WTC11 (cell line): ENCODE measurements around the gene POLR2C. TPM values are rescaled to one million over a fixed set of nuclear protein-coding genes. Genes with fewer than 3 reads are reported as not detected.

Experiments
- ATAC-seq: fragments of 200-7000 bp; cut with Tn5 transposase; 2 replicates; pipeline ENCODE4 v1.10.0; 2021; ENCODE audit warnings: mild to moderate bottlenecking, moderate library complexity
- CTCF ChIA-PET: fragments of 300-600 bp; sonication (Branson Sonifier 250); formaldehyde crosslinking; loops from one replicate; lab custom pipeline; 2021; ENCODE audit warnings: antibody characterized with exemption; lab: Charles Lee
- POLR2A ChIA-PET: fragments of 350-600 bp; sonication (Branson Sonifier 250); formaldehyde crosslinking; loops from one replicate; lab custom pipeline; 2021; ENCODE audit warnings: antibody characterized with exemption; lab: Charles Lee
- DNase-seq: peaks from one replicate; pipeline ENCODE4 v3.0.0; 2021; ENCODE audit warnings: low spot score
- H3K27ac Mint-ChIP-seq: 2 replicates; pipeline ENCODE4 v1.8.0; 2021; ENCODE audit warnings: mixed read lengths
- H3K27me3 Mint-ChIP-seq: 2 replicates; pipeline ENCODE4 v1.8.0; 2021; ENCODE audit warnings: low read depth, mild to moderate bottlenecking, moderate library complexity, mixed read lengths
- H3K36me3 Mint-ChIP-seq: 2 replicates; pipeline ENCODE4 v1.8.0; 2021; ENCODE audit warnings: mixed read lengths
- H3K4me1 Mint-ChIP-seq: 2 replicates; pipeline ENCODE4 v1.8.0; 2022; ENCODE audit warnings: mixed read lengths
- H3K4me3 Mint-ChIP-seq: 2 replicates; pipeline ENCODE4 v1.8.0; 2021; ENCODE audit warnings: mild to moderate bottlenecking, moderate library complexity, mixed read lengths
- H3K9me3 Mint-ChIP-seq: 2 replicates; pipeline ENCODE4 v1.8.0; 2021; ENCODE audit warnings: mixed read lengths
- ELF4 ChIP-seq: sonication (generic); formaldehyde crosslinking; IDR thresholded peaks from 2 replicates; pipeline ENCODE4 v1.8.1; 2022; ENCODE audit warnings: low read depth, mild to moderate bottlenecking, moderate library complexity, missing genetic modification reagents
- KAT7 ChIP-seq: sonication (generic); formaldehyde crosslinking; IDR thresholded peaks from 2 replicates; pipeline ENCODE4 v1.8.1; 2023; ENCODE audit warnings: missing genetic modification reagents, mild to moderate bottlenecking, borderline replicate concordance
- NFE2L1 ChIP-seq: sonication (generic); formaldehyde crosslinking; IDR thresholded peaks from 2 replicates; pipeline ENCODE4 v1.8.1; 2023; ENCODE audit warnings: missing genetic modification reagents
- NFYB ChIP-seq: sonication (generic); formaldehyde crosslinking; conservative IDR thresholded peaks from 2 replicates; pipeline ENCODE4 v1.8.0; 2022; ENCODE audit warnings: low read depth, missing genetic modification reagents
- TEAD1 ChIP-seq: sonication (generic); formaldehyde crosslinking; IDR thresholded peaks from 2 replicates; pipeline ENCODE4 v1.8.0; 2022; ENCODE audit warnings: mild to moderate bottlenecking, missing genetic modification reagents
- TP53 ChIP-seq: sonication (generic); formaldehyde crosslinking; IDR thresholded peaks from 2 replicates; pipeline ENCODE4 v1.8.1; 2023; ENCODE audit warnings: mild to moderate bottlenecking, missing genetic modification reagents
- ZNF219 ChIP-seq: sonication (generic); formaldehyde crosslinking; IDR thresholded peaks from 2 replicates; pipeline ENCODE4 v1.8.0; 2023; ENCODE audit warnings: missing genetic modification reagents, mild to moderate bottlenecking, borderline replicate concordance
- total RNA-seq: library from RNA; stranded (reverse); gene quantifications from 3 replicates; pipeline ENCODE4 v1.2.3, GENCODE V29; 2021
- TF ChIP-seq, protein P1 (sequence below): fragments of 250-450 bp; sonication (Bioruptor Pico); IDR thresholded peaks from 2 replicates; pipeline ENCODE4 v2.1.2; 2022; ENCODE audit warnings: mild to moderate bottlenecking, moderate library complexity
- TF ChIP-seq, protein P2 (sequence below): sonication (generic); formaldehyde crosslinking; IDR thresholded peaks from 2 replicates; pipeline ENCODE4 v1.8.1; 2023; ENCODE audit warnings: mild to moderate bottlenecking, missing genetic modification reagents
- TF ChIP-seq, protein P3 (sequence below): sonication (generic); formaldehyde crosslinking; IDR thresholded peaks from 2 replicates; pipeline ENCODE4 v1.8.0; 2022; ENCODE audit warnings: mild to moderate bottlenecking, missing genetic modification reagents
- TF ChIP-seq, protein P4 (sequence below): sonication (generic); formaldehyde crosslinking; IDR thresholded peaks from 2 replicates; pipeline ENCODE4 v1.8.0; 2023; ENCODE audit warnings: missing genetic modification reagents, mild to moderate bottlenecking, borderline replicate concordance
- TF ChIP-seq, protein P5 (sequence below): sonication (generic); formaldehyde crosslinking; IDR thresholded peaks from 2 replicates; pipeline ENCODE4 v1.8.0; 2022; ENCODE audit warnings: mild to moderate bottlenecking, missing genetic modification reagents
- TF ChIP-seq, protein P6 (sequence below): sonication (generic); formaldehyde crosslinking; IDR thresholded peaks from 2 replicates; pipeline ENCODE4 v1.8.0; 2023; ENCODE audit warnings: missing genetic modification reagents
- TF ChIP-seq, protein P7 (sequence below): sonication (generic); formaldehyde crosslinking; IDR thresholded peaks from 2 replicates; pipeline ENCODE4 v1.8.0; 2022; ENCODE audit warnings: mild to moderate bottlenecking, missing genetic modification reagents

The POLR2C gene
- total RNA-seq, 1 experiment from 2014 or later, result 75.4 TPM

DNA sequence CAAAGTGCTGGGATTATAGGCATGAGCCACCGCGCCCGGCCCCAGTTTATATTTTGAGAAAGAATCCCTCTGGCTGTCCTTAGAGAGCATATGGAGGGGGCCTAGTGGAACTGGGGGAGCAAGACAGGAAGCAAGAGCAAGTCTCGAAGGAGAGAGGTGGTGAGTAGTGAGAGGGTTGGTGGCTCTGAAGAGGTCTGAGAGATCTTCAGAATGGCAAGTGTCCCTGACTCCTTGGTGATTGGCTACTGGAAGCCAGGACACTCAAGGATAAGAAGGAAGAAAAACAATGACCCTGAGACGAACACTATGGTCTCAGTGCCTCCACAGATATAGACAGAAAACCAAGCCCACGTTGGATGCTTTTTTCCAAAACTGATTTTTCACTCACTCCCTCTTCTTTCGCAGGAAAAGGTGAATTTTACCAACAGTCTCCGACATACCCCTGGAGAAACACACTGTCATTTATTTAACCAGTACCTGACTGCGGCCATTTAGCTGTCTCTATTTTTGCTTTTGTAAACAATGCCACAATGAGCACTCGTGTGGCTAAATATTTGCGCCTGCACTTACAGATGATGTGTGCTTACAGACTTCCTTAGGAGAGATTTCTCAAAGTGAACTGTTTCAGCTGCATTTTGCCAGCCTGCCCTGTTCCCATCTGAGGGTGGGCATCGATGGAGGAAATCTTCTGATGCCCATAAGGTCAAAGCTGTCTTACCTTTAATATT is 39.7 kb downstream of the POLR2C start (continued):
- TF ChIP-seq, protein P1, sequence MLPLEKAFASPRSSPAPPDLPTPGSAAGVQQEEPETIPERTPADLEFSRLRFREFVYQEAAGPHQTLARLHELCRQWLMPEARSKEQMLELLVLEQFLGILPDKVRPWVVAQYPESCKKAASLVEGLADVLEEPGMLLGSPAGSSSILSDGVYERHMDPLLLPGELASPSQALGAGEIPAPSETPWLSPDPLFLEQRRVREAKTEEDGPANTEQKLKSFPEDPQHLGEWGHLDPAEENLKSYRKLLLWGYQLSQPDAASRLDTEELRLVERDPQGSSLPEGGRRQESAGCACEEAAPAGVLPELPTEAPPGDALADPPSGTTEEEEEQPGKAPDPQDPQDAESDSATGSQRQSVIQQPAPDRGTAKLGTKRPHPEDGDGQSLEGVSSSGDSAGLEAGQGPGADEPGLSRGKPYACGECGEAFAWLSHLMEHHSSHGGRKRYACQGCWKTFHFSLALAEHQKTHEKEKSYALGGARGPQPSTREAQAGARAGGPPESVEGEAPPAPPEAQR (CRISPR knock-in tag), result no peak
- no peak for TF ChIP-seq ELF4 (CRISPR knock-in tag)
- TF ChIP-seq, protein P2, sequence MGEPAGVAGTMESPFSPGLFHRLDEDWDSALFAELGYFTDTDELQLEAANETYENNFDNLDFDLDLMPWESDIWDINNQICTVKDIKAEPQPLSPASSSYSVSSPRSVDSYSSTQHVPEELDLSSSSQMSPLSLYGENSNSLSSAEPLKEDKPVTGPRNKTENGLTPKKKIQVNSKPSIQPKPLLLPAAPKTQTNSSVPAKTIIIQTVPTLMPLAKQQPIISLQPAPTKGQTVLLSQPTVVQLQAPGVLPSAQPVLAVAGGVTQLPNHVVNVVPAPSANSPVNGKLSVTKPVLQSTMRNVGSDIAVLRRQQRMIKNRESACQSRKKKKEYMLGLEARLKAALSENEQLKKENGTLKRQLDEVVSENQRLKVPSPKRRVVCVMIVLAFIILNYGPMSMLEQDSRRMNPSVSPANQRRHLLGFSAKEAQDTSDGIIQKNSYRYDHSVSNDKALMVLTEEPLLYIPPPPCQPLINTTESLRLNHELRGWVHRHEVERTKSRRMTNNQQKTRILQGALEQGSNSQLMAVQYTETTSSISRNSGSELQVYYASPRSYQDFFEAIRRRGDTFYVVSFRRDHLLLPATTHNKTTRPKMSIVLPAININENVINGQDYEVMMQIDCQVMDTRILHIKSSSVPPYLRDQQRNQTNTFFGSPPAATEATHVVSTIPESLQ (CRISPR knock-in tag), result no peak

DNA sequence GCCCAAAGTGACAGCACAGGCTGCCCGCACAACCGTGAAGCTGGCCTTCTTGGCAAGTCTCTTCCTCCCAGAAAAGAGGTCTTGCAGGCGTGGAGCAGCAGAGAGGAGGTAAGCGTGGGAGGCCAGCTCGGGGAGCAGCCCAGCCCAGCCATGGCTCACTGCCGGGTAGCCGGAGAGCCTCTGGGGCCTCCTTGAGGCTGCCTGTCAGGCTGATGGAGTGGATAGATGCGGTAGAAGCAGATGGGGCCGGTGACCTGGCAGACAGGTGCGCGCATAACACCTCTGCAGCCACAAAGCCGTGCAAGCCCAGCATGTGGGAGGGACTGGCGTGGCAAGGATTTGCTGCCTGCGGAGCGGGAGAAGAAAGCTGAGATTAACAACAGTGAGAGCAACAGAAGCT is 40.9 kb downstream of the POLR2C start:
- CTCF ChIA-PET, result interaction anchor here (1.1 to 1.4 kb wide), 2 partner anchors 16 to 25 kb away, joined by 3 read pairs; no protein-coding TSS in a partner anchor
- Mint-ChIP-seq H3K36me3 (no peaks in the 10 kb centered on the region), H3K9me3 (no peaks in the 10 kb centered on the region), H3K4me3 (no peak overlapping the region), H3K27me3 (no peaks in the 10 kb centered on the region), H3K27ac (no peak overlapping the region), H3K4me1 (peaks cover 17% of the 10 kb centered on the region)
- DNase-seq, result no peak
- POLR2A ChIA-PET, result no interaction called here
- ATAC-seq, result peak; percentile 29
- TF ChIP-seq KAT7 (CRISPR knock-in tag) (no peak), TP53 (no peak)
- TF ChIP-seq, protein P3, sequence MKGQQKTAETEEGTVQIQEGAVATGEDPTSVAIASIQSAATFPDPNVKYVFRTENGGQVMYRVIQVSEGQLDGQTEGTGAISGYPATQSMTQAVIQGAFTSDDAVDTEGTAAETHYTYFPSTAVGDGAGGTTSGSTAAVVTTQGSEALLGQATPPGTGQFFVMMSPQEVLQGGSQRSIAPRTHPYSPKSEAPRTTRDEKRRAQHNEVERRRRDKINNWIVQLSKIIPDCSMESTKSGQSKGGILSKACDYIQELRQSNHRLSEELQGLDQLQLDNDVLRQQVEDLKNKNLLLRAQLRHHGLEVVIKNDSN, result no peak
- TF ChIP-seq, protein P4, sequence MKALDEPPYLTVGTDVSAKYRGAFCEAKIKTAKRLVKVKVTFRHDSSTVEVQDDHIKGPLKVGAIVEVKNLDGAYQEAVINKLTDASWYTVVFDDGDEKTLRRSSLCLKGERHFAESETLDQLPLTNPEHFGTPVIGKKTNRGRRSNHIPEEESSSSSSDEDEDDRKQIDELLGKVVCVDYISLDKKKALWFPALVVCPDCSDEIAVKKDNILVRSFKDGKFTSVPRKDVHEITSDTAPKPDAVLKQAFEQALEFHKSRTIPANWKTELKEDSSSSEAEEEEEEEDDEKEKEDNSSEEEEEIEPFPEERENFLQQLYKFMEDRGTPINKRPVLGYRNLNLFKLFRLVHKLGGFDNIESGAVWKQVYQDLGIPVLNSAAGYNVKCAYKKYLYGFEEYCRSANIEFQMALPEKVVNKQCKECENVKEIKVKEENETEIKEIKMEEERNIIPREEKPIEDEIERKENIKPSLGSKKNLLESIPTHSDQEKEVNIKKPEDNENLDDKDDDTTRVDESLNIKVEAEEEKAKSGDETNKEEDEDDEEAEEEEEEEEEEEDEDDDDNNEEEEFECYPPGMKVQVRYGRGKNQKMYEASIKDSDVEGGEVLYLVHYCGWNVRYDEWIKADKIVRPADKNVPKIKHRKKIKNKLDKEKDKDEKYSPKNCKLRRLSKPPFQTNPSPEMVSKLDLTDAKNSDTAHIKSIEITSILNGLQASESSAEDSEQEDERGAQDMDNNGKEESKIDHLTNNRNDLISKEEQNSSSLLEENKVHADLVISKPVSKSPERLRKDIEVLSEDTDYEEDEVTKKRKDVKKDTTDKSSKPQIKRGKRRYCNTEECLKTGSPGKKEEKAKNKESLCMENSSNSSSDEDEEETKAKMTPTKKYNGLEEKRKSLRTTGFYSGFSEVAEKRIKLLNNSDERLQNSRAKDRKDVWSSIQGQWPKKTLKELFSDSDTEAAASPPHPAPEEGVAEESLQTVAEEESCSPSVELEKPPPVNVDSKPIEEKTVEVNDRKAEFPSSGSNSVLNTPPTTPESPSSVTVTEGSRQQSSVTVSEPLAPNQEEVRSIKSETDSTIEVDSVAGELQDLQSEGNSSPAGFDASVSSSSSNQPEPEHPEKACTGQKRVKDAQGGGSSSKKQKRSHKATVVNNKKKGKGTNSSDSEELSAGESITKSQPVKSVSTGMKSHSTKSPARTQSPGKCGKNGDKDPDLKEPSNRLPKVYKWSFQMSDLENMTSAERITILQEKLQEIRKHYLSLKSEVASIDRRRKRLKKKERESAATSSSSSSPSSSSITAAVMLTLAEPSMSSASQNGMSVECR, result no peak
- TF ChIP-seq, protein P5, sequence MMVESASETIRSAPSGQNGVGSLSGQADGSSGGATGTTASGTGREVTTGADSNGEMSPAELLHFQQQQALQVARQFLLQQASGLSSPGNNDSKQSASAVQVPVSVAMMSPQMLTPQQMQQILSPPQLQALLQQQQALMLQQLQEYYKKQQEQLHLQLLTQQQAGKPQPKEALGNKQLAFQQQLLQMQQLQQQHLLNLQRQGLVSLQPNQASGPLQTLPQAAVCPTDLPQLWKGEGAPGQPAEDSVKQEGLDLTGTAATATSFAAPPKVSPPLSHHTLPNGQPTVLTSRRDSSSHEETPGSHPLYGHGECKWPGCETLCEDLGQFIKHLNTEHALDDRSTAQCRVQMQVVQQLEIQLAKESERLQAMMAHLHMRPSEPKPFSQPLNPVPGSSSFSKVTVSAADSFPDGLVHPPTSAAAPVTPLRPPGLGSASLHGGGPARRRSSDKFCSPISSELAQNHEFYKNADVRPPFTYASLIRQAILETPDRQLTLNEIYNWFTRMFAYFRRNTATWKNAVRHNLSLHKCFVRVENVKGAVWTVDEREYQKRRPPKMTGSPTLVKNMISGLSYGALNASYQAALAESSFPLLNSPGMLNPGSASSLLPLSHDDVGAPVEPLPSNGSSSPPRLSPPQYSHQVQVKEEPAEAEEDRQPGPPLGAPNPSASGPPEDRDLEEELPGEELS (CRISPR knock-in tag), result no peak

DNA sequence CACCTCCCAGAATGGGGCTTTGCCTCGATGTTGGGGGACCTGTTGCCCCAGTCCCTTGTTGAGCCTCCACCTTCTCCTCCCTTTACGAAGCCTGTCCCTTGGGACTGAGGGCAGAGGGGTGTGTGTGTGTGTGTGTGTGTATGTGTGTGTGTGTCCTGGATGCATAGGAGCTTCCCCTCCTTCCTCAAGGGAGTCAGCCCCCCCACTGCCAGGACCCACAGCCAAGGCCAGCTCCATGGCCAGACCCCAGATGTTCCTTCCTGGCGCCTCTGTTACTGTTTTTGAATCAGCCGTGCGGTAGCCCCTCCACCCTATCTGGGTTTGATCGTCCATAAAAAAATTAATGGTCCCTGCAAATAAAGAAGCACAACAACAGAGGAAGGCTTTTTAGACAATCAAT is 41.5 kb downstream of the POLR2C start:
- POLR2A ChIA-PET, result no interaction called here
- no peak for TF ChIP-seq ZNF219 (CRISPR knock-in tag)
- TF ChIP-seq, protein P6, sequence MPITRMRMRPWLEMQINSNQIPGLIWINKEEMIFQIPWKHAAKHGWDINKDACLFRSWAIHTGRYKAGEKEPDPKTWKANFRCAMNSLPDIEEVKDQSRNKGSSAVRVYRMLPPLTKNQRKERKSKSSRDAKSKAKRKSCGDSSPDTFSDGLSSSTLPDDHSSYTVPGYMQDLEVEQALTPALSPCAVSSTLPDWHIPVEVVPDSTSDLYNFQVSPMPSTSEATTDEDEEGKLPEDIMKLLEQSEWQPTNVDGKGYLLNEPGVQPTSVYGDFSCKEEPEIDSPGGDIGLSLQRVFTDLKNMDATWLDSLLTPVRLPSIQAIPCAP, result no peak
- TF ChIP-seq, protein P4, result no peak
- no peak for TF ChIP-seq NFYB (CRISPR knock-in tag)
- TF ChIP-seq NFE2L1, result no peak
- TF ChIP-seq TEAD1 (CRISPR knock-in tag), result no peak
- TF ChIP-seq, protein P7, sequence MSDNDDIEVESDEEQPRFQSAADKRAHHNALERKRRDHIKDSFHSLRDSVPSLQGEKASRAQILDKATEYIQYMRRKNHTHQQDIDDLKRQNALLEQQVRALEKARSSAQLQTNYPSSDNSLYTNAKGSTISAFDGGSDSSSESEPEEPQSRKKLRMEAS (CRISPR knock-in tag), result no peak

More for the DNA sequence above, 41.5 kb downstream of the POLR2C start:
- Mint-ChIP-seq H3K4me3 (no peak overlapping the region), H3K9me3 (no peaks in the 10 kb centered on the region), H3K36me3 (no peaks in the 10 kb centered on the region), H3K27me3 (no peaks in the 10 kb centered on the region), H3K4me1 (peaks cover 17% of the 10 kb centered on the region), H3K27ac (no peak overlapping the region)
- no peak for DNase-seq
- CTCF ChIA-PET, result interaction anchor here (0.6 to 1.4 kb wide), 4 partner anchors 14 to 528 kb away, joined by 3 to 5 read pairs (median 4); partner anchors contain the start of gene POLR2C
- no peak for ATAC-seq
